ENCODE results near the gene SH3PXD2A.

GRCh38 chr10:103605359-103606096 is 249.8 kb downstream of the SH3PXD2A start:
- peak; percentile 63 to 90 (median 64) for TF ChIP-seq CTCF (IDR thresholded peaks at IDR 0.05)
- TF ChIP-seq POLR2A (IDR thresholded peaks at IDR 0.05): no peak
